ENCODE results near the gene ACKR3.

Gene ACKR3

DNA sequence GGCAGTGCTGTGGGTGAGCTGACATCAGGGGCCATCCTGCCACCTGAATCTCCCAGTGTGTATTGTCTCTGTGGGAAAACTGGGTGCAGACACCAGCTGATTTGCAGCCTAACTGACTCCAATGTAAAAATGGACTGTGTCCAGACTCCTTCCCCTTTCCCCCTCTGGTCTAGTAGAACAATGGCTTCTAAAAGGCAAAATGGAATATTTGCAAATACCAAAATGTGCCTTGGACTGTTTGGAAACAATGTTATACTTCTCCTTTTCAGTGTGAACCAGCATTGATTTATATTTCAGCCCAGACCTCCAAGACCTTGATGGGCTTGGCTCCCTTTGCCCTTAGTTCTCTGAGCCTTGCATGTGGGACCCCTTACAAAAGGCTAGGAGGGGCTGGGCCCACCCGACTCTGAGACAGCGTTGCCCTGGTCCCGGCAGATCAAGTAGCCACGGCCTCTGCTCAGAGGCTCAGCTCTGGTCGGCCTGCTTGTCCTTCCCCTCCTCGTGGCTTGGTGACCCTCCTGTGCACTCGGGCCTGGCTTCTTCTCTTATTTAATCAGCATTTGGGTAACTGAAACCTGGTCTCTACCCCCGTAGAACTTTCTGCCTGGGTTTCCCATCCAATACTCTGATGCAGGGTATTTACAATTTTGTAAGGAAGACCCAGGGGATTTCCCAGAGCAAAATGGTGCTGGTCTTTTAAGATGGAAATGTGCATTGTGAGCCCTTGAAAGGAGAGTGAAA is 18.0 kb upstream of the ACKR3 start:
- Histone ChIP-seq H3K27ac (no peak overlapping the region), H3K36me3 (ENCODE audit: insufficient read depth, low read length) (no peaks in the 10 kb centered on the region), H3K9me3 (ENCODE audit: low read depth, low read length) (no peaks in the 10 kb centered on the region), H3K4me3 (no peak overlapping the region), H3K9ac (ENCODE audit: insufficient read length) (no peak overlapping the region)
- no peak for DNase-seq (ENCODE audit: low read depth, low spot score)
- TF ChIP-seq POLR2AphosphoS5 (IDR thresholded peaks at IDR 0.05; ENCODE audit: borderline replicate concordance, low read depth, low read length) (no peak), EZH2 (IDR thresholded peaks at IDR 0.05) (no peak), FOXP2 (optimal IDR thresholded peaks at IDR 0.05; ENCODE audit: control extremely low read depth, extremely low read length, insufficient read depth) (no peak)

DNA sequence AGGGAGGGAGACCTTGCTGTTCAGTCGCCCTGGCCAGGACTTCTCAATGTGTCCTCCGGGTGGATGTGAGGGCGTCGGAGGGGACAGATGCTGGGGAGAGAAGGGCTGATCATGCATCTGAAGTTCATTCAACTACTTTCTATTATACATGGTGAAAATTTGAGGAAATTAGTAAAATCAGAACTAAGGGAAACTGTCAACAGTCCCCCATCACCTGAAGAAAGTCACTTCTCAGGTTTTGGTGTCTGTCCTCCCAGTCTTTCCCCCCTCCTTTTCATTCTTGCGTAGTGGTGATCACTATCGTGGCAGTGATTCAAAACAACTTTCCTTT is 17.4 kb upstream of the ACKR3 start:
- Histone ChIP-seq H3K9ac (ENCODE audit: insufficient read length) (no peak overlapping the region), H3K9me3 (ENCODE audit: low read depth, low read length) (no peaks in the 10 kb centered on the region), H3K4me3 (no peak overlapping the region), H3K36me3 (ENCODE audit: insufficient read depth, low read length) (no peaks in the 10 kb centered on the region), H3K27ac (no peak overlapping the region)
- no peak for DNase-seq (ENCODE audit: low read depth, low spot score)
- TF ChIP-seq FOXP2 (optimal IDR thresholded peaks at IDR 0.05; ENCODE audit: control extremely low read depth, extremely low read length, insufficient read depth) = no peak
- no peak for TF ChIP-seq POLR2AphosphoS5 (IDR thresholded peaks at IDR 0.05; ENCODE audit: borderline replicate concordance, low read depth, low read length)
- no peak for TF ChIP-seq EZH2 (IDR thresholded peaks at IDR 0.05)

GRCh38 chr2:236552581-236553363 is 16.9 kb upstream of the ACKR3 start:
- H3K27ac ChIP-seq = no peak overlapping the region
- no peak for TF ChIP-seq POLR2AphosphoS5 (IDR thresholded peaks at IDR 0.05; ENCODE audit: borderline replicate concordance, low read depth, low read length)
- no peak for TF ChIP-seq EZH2 (IDR thresholded peaks at IDR 0.05)
- TF ChIP-seq FOXP2 (optimal IDR thresholded peaks at IDR 0.05; ENCODE audit: control extremely low read depth, extremely low read length, insufficient read depth) = no peak

DNA sequence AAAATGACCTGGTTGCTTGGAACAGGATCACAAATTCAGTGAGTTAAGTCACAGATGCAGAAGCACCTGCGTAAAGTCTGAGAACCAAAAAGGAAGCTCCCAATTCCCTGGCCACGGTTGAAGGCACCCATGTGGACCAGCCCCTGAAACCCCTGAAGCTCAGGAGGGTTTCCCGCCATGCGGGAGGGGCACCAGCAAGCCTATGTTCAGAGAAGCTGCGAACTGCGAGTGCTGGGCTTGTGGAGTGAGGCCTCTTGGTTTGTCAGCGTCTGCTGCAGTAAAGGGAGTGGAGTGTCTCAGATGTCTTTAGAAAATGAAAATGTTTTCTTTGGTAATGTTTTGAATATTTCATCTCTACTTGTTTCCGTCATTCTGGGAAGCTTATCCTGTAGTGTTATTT is 16.1 kb upstream of the ACKR3 start:
- Histone ChIP-seq H3K27ac (no peak overlapping the region), H3K36me3 (ENCODE audit: insufficient read depth, low read length) (no peaks in the 10 kb centered on the region), H3K9me3 (ENCODE audit: low read depth, low read length) (no peaks in the 10 kb centered on the region), H3K4me3 (no peak overlapping the region), H3K9ac (ENCODE audit: insufficient read length) (no peak overlapping the region)
- TF ChIP-seq POLR2AphosphoS5 (IDR thresholded peaks at IDR 0.05; ENCODE audit: borderline replicate concordance, low read depth, low read length) = no peak
- no peak for TF ChIP-seq EZH2 (IDR thresholded peaks at IDR 0.05)
- TF ChIP-seq FOXP2 (optimal IDR thresholded peaks at IDR 0.05; ENCODE audit: control extremely low read depth, extremely low read length, insufficient read depth) = no peak
- no peak for DNase-seq (ENCODE audit: low read depth, low spot score)

More at GRCh38 chr2:236552581-236553363, 16.9 kb upstream of the ACKR3 start:
- H3K36me3 ChIP-seq (ENCODE audit: insufficient read depth, low read length) = no peaks in the 10 kb centered on the region
- H3K4me3 ChIP-seq = no peak overlapping the region
- DNase-seq (ENCODE audit: low read depth, low spot score) = no peak
- H3K9me3 ChIP-seq (ENCODE audit: low read depth, low read length) = no peaks in the 10 kb centered on the region
- no peak overlapping the region for H3K9ac ChIP-seq (ENCODE audit: insufficient read length)

- no peaks in the 10 kb centered on the region for H3K36me3 ChIP-seq (ENCODE audit: insufficient read depth, low read length)
- DNase-seq (ENCODE audit: low read depth, low spot score) = no peak
- H3K27ac ChIP-seq = no peak overlapping the region
- no peak overlapping the region for H3K9ac ChIP-seq (ENCODE audit: insufficient read length)
- H3K9me3 ChIP-seq (ENCODE audit: low read depth, low read length) = no peaks in the 10 kb centered on the region
- TF ChIP-seq POLR2AphosphoS5 (IDR thresholded peaks at IDR 0.05; ENCODE audit: borderline replicate concordance, low read depth, low read length) (no peak), FOXP2 (optimal IDR thresholded peaks at IDR 0.05; ENCODE audit: control extremely low read depth, extremely low read length, insufficient read depth) (no peak), EZH2 (IDR thresholded peaks at IDR 0.05) (no peak)
- H3K4me3 ChIP-seq = no peak overlapping the region
Observed at GRCh38 chr2:236554629-236555282, 14.9 kb upstream of the ACKR3 start.

DNA sequence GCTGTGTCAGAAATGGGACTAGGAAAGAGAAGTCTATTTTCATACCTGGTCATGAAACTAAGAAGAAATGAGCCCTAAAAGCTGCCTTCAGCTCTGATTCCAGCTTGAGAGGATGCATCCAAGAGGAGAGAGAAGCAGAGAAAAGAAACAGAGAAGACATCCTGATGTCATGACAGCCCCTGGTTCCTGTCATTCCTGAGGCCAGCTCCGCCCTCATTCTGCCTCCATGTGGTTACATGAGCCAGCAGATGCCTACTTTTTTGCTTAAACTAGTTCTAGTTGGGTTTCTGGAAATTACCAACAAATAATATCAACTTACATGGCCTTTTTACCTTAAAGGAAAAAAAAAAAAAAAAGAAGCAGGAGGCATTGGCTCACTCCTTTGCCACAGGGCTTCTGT is 14.1 kb upstream of the ACKR3 start:
- no peak overlapping the region for H3K27ac ChIP-seq
- H3K36me3 ChIP-seq (ENCODE audit: insufficient read depth, low read length) = no peaks in the 10 kb centered on the region
- no peaks in the 10 kb centered on the region for H3K9me3 ChIP-seq (ENCODE audit: low read depth, low read length)
- no peak for DNase-seq (ENCODE audit: low read depth, low spot score)
- H3K9ac ChIP-seq (ENCODE audit: insufficient read length) = no peak overlapping the region
- H3K4me3 ChIP-seq = no peak overlapping the region
- TF ChIP-seq POLR2AphosphoS5 (IDR thresholded peaks at IDR 0.05; ENCODE audit: borderline replicate concordance, low read depth, low read length) = no peak
- TF ChIP-seq FOXP2 (optimal IDR thresholded peaks at IDR 0.05; ENCODE audit: control extremely low read depth, extremely low read length, insufficient read depth) = no peak
- no peak for TF ChIP-seq EZH2 (IDR thresholded peaks at IDR 0.05)

DNA sequence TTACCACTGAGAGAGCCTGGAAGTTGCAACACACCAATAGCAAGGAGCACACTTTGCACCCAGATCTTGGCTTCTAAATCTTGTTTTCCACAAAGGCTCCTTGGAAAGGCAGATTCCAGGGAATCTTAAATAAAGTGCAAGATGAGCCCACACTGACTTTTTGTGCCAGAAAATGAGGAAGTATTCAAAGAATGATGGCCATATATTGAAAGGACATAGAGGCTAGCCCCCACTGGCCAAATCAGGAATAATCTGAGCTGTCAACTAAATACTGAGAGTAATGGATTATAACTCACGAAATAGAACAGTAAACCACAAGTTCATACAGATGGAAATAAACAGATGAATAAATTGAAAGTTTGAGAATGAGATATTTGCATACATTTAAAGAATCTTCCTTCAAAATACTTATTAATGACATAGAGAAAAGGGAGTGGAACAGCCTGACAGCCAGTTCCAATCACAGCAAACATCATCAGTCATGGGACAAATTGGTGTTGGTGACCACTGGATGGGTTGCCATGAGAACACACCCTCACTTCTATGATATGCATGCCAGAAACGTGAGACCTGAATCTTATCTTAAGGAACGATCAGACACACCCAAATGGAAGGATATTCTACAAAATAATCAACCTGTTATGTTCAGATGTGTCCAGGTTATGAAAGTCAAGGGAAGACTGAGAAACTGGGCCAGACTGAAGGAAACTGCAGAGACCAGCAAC is 12.2 kb upstream of the ACKR3 start:
- Histone ChIP-seq H3K4me3 (no peak overlapping the region), H3K9ac (ENCODE audit: insufficient read length) (no peak overlapping the region), H3K27ac (no peak overlapping the region), H3K9me3 (ENCODE audit: low read depth, low read length) (no peaks in the 10 kb centered on the region), H3K36me3 (ENCODE audit: insufficient read depth, low read length) (no peaks in the 10 kb centered on the region)
- no peak for DNase-seq (ENCODE audit: low read depth, low spot score)
- no peak for TF ChIP-seq FOXP2 (optimal IDR thresholded peaks at IDR 0.05; ENCODE audit: control extremely low read depth, extremely low read length, insufficient read depth)
- TF ChIP-seq POLR2AphosphoS5 (IDR thresholded peaks at IDR 0.05; ENCODE audit: borderline replicate concordance, low read depth, low read length) = no peak
- no peak for TF ChIP-seq EZH2 (IDR thresholded peaks at IDR 0.05)

- no peak for DNase-seq (ENCODE audit: low read depth, low spot score)
- Histone ChIP-seq H3K36me3 (ENCODE audit: insufficient read depth, low read length) (no peaks in the 10 kb centered on the region), H3K27ac (no peak overlapping the region), H3K4me3 (no peak overlapping the region), H3K9me3 (ENCODE audit: low read depth, low read length) (no peaks in the 10 kb centered on the region), H3K9ac (ENCODE audit: insufficient read length) (no peak overlapping the region)
- TF ChIP-seq EZH2 (IDR thresholded peaks at IDR 0.05) (no peak), FOXP2 (optimal IDR thresholded peaks at IDR 0.05; ENCODE audit: control extremely low read depth, extremely low read length, insufficient read depth) (no peak)
Observed at GRCh38 chr2:236558036-236558435, 11.6 kb upstream of the ACKR3 start.
